Stimulated activated CD4-positive, alpha-beta T cell treated with anti-CD3 and anti-CD28 coated beads, Interleukin-12 subunit alpha, Interleukin-12 subunit beta, amount 100 ng/mL, for 24 hours (primary cell): ENCODE data around the gene SLC35A4.
"Not testable (repeated sequence)": the region's sequence is repeated elsewhere in the genome, so short reads cannot be mapped to it uniquely, and the experiment has no call there.

ENCODE experiments used
- DNase-seq, 2 experiments: peaks; one replicate each; pipeline ENCODE4 v3.0.0-alpha.2; 2020; ENCODE audit warnings: low read depth in 2 of 2

The SLC35A4 gene

GRCh38 chr5:140557965-140558364, 6.7 kb upstream of the SLC35A4 start:
- no peak for DNase-seq

GRCh38 chr5:140558542-140558941, 6.1 kb upstream of the SLC35A4 start:
- DNase-seq: no peak

- no peak for DNase-seq
Observed at GRCh38 chr5:140560227-140560626, 4.4 kb upstream of the SLC35A4 start.

GRCh38 chr5:140561753-140562523, 2.7 kb upstream of the SLC35A4 start:
- DNase-seq: no peak

- DNase-seq: no peak
Observed at GRCh38 chr5:140563596-140563995, 1.0 kb upstream of the SLC35A4 start.

GRCh38 chr5:140565024-140565779, 574 bp downstream of the SLC35A4 start:
- DNase-seq: no peak

- no peak for DNase-seq
Observed at GRCh38 chr5:140565780-140566095, 1.1 kb downstream of the SLC35A4 start.

- DNase-seq: no peak
Observed at GRCh38 chr5:140566665-140567064, 2.0 kb downstream of the SLC35A4 start.

- DNase-seq: no peak
Observed at GRCh38 chr5:140567136-140567818, 2.6 kb downstream of the SLC35A4 start.

- DNase-seq: no peak
Observed at GRCh38 chr5:140567871-140568270, 3.2 kb downstream of the SLC35A4 start.

- no peak for DNase-seq
Observed at GRCh38 chr5:140568443-140569063, 3.9 kb downstream of the SLC35A4 start.

- no peak for DNase-seq
Observed at GRCh38 chr5:140569197-140569596, 4.6 kb downstream of the SLC35A4 start.

- DNase-seq: no peak
Observed at GRCh38 chr5:140570058-140570457, 5.4 kb downstream of the SLC35A4 start.

- no peak for DNase-seq
Observed at GRCh38 chr5:140570488-140570887, 5.9 kb downstream of the SLC35A4 start.

GRCh38 chr5:140571105-140571504, 6.5 kb downstream of the SLC35A4 start:
- DNase-seq: no peak

- DNase-seq: no peak
Observed at GRCh38 chr5:140573683-140574082, 9.1 kb downstream of the SLC35A4 start.

- DNase-seq: no peak
Observed at GRCh38 chr5:140574165-140574564, 9.5 kb downstream of the SLC35A4 start.

GRCh38 chr5:140575309-140575708, 10.7 kb downstream of the SLC35A4 start:
- DNase-seq: no peak

GRCh38 chr5:140576776-140577201, 12.2 kb downstream of the SLC35A4 start:
- no peak for DNase-seq

GRCh38 chr5:140579188-140579747, 14.6 kb downstream of the SLC35A4 start:
- not testable (repeated sequence) for DNase-seq

- no peak for DNase-seq
Observed at GRCh38 chr5:140587495-140587894, 22.9 kb downstream of the SLC35A4 start.
